GM23338 (cell line): Measurements from ENCODE around the gene WNT7A. TPM values are rescaled to one million over a fixed set of nuclear protein-coding genes. Genes with fewer than 3 reads are reported as not detected.

Experiments
- ATAC-seq: fragments of 200-7000 bp; cut with Tn5 transposase; 3 replicates; pipeline ENCODE4 v1.9.1; 2020
- DNase-seq: peaks from one replicate; pipeline ENCODE4 v3.0.0-alpha.2; 2015; ENCODE audit warnings: low spot score
- H2AFZ ChIP-seq: fragments of 200-600 bp; sonication (generic); 2 replicates; pipeline ENCODE4 v1.8.0; 2016; ENCODE audit warnings: antibody characterized with exemption, mild to moderate bottlenecking, moderate library complexity
- H3F3A ChIP-seq: fragments of 200-600 bp; sonication (generic); replicated peaks from 2 replicates; pipeline ENCODE4 v1.8.0; 2017; ENCODE audit warnings: antibody characterized with exemption, mixed run types, low read depth
- H3K27ac ChIP-seq: fragments of 200-600 bp; sonication (generic); 2 replicates; pipeline ENCODE4 v1.6.1; 2016; ENCODE audit warnings: low read depth
- H3K27me3 ChIP-seq: fragments of 200-600 bp; sonication (generic); 2 replicates; pipeline ENCODE4 v1.8.0; 2016; ENCODE audit warnings: mild to moderate bottlenecking, mixed run types, moderate library complexity; ENCODE audit not compliant: insufficient read depth
- H3K36me3 ChIP-seq: fragments of 200-600 bp; sonication (generic); 2 replicates; pipeline ENCODE4 v1.8.0; 2016; ENCODE audit warnings: mild to moderate bottlenecking; ENCODE audit not compliant: insufficient read depth
- H3K4me1 ChIP-seq: fragments of 200-600 bp; sonication (generic); 2 replicates; pipeline ENCODE4 v1.8.0; 2016; ENCODE audit warnings: mild to moderate bottlenecking, moderate library complexity; ENCODE audit not compliant: insufficient read depth
- H3K4me2 ChIP-seq: fragments of 200-600 bp; sonication (generic); 2 replicates; pipeline ENCODE4 v1.7.1; 2017; ENCODE audit warnings: mixed run types
- H3K4me3 ChIP-seq: fragments of 200-600 bp; sonication (generic); 2 replicates; pipeline ENCODE4 v1.6.1; 2016; ENCODE audit warnings: mixed run types
- H3K79me2 ChIP-seq: fragments of 200-600 bp; sonication (generic); replicated peaks from 2 replicates; pipeline ENCODE4 v1.8.0; 2017; ENCODE audit warnings: mild to moderate bottlenecking; ENCODE audit not compliant: insufficient read depth
- H3K9me2 ChIP-seq: fragments of 200-600 bp; sonication (generic); 2 replicates; pipeline ENCODE4 v1.8.0; 2017; ENCODE audit not compliant: insufficient read depth
- H4K20me1 ChIP-seq: fragments of 200-600 bp; sonication (generic); replicated peaks from 2 replicates; pipeline ENCODE4 v1.8.0; 2017; ENCODE audit warnings: mild to moderate bottlenecking; ENCODE audit not compliant: insufficient read depth
- H3K27ac Mint-ChIP-seq: 2 replicates; pipeline ENCODE4 v1.8.0; 2020; ENCODE audit warnings: inconsistent platforms, mild to moderate bottlenecking, moderate library complexity, mixed read lengths
- H3K27me3 Mint-ChIP-seq: 3 replicates; pipeline ENCODE4 v1.8.0; 2022; ENCODE audit warnings: low read depth, mild to moderate bottlenecking, moderate library complexity, mixed read lengths, inconsistent platforms; ENCODE audit not compliant: insufficient read depth, poor library complexity
- H3K36me3 Mint-ChIP-seq: 3 replicates; pipeline ENCODE4 v1.8.0; 2021; ENCODE audit warnings: low read depth, mild to moderate bottlenecking, inconsistent platforms, moderate library complexity, mixed read lengths
- H3K4me1 Mint-ChIP-seq: 3 replicates; pipeline ENCODE4 v1.8.0; 2020; ENCODE audit warnings: mild to moderate bottlenecking, inconsistent platforms, mixed read lengths
- H3K4me3 Mint-ChIP-seq: 3 replicates; pipeline ENCODE4 v1.8.0; 2021; ENCODE audit warnings: moderate library complexity, mild to moderate bottlenecking, inconsistent platforms, mixed read lengths
- H3K9me3 Mint-ChIP-seq: 3 replicates; pipeline ENCODE4 v1.8.0; 2020; ENCODE audit warnings: moderate library complexity, mild to moderate bottlenecking, inconsistent platforms, mixed read lengths
- CREB1 ChIP-seq: fragments of 250-450 bp; sonication (Bioruptor Pico); IDR thresholded peaks from 2 replicates; pipeline ENCODE4 v1.5.0; 2020; ENCODE audit warnings: low read depth, mild to moderate bottlenecking, moderate library complexity
- EZH2phosphoT487 ChIP-seq: fragments of 200-600 bp; sonication (generic); IDR thresholded peaks from one replicate; pipeline ENCODE4 v1.8.1; 2018; ENCODE audit warnings: antibody characterized with exemption; ENCODE audit not compliant: unreplicated experiment
- JUNB ChIP-seq: IDR thresholded peaks from one replicate; pipeline ENCODE4 v1.6.1; 2016; ENCODE audit warnings: antibody characterized with exemption; ENCODE audit not compliant: unreplicated experiment
- POLR2AphosphoS5 ChIP-seq: IDR thresholded peaks from 2 replicates; pipeline ENCODE4 v1.6.1; 2016; ENCODE audit warnings: antibody characterized with exemption, low read depth
- REST ChIP-seq: IDR thresholded peaks from one replicate; pipeline ENCODE4 v1.6.1; 2018; ENCODE audit warnings: antibody characterized with exemption; ENCODE audit not compliant: unreplicated experiment
- STAT1 ChIP-seq: IDR thresholded peaks from one replicate; pipeline ENCODE4 v1.6.1; 2016; ENCODE audit warnings: antibody characterized with exemption; ENCODE audit not compliant: unreplicated experiment
- ZNF462 ChIP-seq: fragments of 250-450 bp; sonication (Bioruptor Pico); IDR thresholded peaks from 2 replicates; pipeline ENCODE4 v1.5.0; 2020; ENCODE audit warnings: mild to moderate bottlenecking, moderate library complexity
- polyA plus RNA-seq: library from polyadenylated mRNA; unstranded; fragments of >200 nt; fragmentation: Nextera tagmentation; extraction: Ambion mirVana; gene quantifications from 2 replicates; pipeline ENCODE4 v1.2.1, GENCODE V29; 2016
- total RNA-seq: library from RNA; depleted of rRNA; stranded (reverse); fragments of >200 nt; shearing (Covaris generic); gene quantifications from 2 replicates; pipeline ENCODE4 v1.2.3, GENCODE V29; 2014

WNT7A gene
- total and polyA plus RNA-seq, 2 experiments from 2014 or later: not detected

GRCh38 chr3:13771496-13771895 lies 108.4 kb downstream of the WNT7A start:
- no peak overlapping the region for H3K4me3 Mint-ChIP-seq
- H4K20me1 ChIP-seq: no peaks in the 10 kb centered on the region
- no peaks in the 10 kb centered on the region for H3F3A ChIP-seq
- peaks cover 26% of the 10 kb centered on the region for H3K4me1 Mint-ChIP-seq
- DNase-seq (no peak), ATAC-seq (no peak)
- H3K4me1 ChIP-seq: peaks cover 13% of the 10 kb centered on the region
- H3K27me3 Mint-ChIP-seq: peaks cover 6% of the 10 kb centered on the region
- H3K4me3 ChIP-seq: no peak overlapping the region
- no peaks in the 10 kb centered on the region for H3K79me2 ChIP-seq
- no peaks in the 10 kb centered on the region for H3K27me3 ChIP-seq
- no peaks in the 10 kb centered on the region for H3K9me3 Mint-ChIP-seq
- no peak overlapping the region for H3K4me2 ChIP-seq
- H3K27ac ChIP-seq: no peak overlapping the region
- H3K9me2 ChIP-seq: no peaks in the 10 kb centered on the region
- H2AFZ ChIP-seq: no peak overlapping the region
- H3K27ac Mint-ChIP-seq: no peak overlapping the region
- no peaks in the 10 kb centered on the region for H3K36me3 Mint-ChIP-seq
- no peaks in the 10 kb centered on the region for H3K36me3 ChIP-seq
- TF ChIP-seq CREB1 (CRISPR knock-in tag): no peak
- no peak for TF ChIP-seq EZH2phosphoT487
- TF ChIP-seq REST: no peak
- TF ChIP-seq ZNF462 (CRISPR knock-in tag): no peak
- TF ChIP-seq POLR2AphosphoS5: no peak
- TF ChIP-seq JUNB: no peak
- no peak for TF ChIP-seq STAT1
